SKM-1 treated with dmso at 0.1 percent for 144 hours (cell line): Measurements from ENCODE around the gene ENPP6.
A peak's percentile ranks its signal among the peaks of the same experiment; 100 is the strongest.

Experiments
- DNase-seq: peaks from one replicate; lab custom pipeline; 2025; ENCODE audit not compliant: unreplicated experiment; lab: John Stamatoyannopoulos, UW

The ENPP6 gene

DNA sequence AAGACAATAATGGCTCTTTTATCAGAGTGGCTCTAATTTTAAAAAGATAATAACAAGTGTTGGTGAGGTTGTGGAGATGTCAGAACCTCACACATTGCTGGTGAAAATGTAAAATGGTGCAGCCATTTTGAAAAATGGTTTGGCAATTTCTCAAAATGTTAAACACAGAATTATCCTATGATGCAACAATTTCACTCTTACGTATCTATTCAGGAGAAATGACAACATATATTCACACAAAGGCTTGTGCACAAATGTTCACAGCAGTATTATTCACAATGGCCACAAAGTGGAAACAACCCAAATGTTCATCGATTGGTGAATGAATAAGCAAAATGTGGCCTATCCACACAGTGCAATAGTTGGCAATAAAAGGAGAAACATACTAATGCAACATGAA, 24.7 kb downstream of the ENPP6 start:
- no peak for DNase-seq

DNA sequence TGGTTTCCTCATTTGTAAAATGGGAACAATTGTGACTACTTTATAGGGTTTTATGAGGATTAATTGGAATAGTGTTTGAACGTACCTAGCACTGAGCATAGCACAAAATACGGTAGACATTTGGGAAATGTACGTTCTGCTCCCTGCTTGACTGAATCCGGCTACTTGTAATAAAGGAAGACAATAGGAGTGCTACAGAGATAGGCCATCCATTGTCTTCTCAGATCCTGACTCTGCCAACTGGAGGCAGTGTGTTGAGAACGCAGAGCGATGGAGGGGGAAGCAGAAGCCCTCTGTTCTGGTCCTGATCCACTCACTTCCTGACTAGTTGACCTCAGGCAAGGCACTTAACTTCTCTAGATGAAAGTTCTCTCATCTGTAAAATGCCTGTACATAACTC, 26.4 kb downstream of the ENPP6 start:
- no peak for DNase-seq

DNA sequence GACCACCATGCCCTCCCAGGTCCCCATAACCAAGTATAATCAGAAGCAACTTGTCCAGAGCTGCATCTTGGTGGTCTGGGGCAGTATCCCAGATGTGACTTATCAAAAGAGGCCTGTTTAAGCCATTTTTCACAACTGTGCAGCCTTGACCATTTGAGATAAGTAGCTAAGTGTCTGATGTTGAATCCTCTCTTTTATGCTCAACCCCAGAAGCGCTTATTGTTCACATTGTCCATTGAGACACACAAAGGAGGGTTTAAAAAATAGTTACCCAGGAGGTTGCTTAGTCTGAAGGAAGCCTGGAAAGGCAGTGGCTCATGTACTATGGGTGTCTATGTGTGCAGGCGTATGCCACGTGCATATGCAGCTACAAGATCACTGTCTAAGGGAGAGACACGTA, 27.0 kb downstream of the ENPP6 start:
- no peak for DNase-seq

DNA sequence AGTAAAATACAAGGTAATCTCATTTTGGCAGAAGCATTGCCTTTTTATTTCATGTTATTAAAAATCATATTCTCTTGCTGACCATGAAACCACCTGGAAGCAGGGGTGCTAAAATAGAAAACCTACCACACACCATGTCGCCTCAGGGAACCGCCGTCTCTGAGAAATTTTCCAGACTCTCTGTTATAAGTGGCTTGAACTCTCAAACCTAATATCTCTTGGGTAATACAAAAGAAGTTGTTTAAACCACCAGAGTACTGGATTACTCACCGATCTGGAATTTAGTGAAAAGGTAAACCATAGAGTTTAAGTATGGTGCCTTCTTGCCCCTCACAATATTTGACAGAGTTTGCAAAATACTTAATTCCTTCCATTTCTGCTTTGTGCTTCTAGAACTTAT, 27.7 kb downstream of the ENPP6 start:
- DNase-seq: no peak

DNA sequence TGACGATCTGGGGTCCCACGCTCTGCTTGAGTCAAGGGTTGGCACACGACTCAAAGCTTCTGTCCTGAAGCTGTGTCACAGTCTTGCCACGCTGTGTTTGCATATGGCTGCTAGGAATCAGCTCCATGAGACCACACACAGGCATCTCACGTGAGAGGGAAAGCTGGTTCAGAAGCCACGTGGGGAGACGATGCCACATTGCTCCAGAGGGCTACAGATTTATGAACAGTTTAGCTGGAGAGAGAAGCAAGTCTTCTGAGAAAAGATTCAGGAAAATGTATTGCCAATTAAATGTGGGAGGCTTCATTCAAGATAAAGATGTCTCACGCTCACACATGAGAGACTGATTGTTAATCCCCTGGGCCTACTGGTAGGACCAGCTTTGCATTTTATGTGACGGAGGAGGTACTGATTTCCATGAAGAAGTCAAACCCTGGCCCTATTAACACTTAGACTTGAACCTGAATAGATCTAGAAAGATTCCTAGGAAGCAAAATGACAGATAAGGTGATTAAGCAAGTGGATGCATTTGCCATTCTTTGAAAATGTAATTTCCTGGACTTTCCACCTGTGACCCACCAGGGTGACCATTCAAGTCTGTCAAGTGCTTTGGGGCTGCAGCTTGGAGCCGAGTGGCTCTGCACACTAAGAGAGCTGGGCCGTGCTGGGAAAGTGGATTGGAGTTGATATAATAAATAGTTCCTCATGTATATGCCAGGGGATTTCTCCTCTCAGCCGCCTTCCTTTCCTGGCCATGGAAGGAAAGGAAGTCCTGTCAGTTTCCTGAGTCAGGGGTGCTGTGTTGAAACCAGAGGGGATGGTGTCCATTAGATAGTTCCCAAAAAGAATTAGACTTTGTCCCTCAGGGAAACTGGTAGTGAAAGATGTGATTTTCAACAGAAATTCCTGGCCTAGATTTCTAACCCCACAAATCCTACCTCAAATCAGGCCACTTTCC, 29.0 kb downstream of the ENPP6 start:
- DNase-seq: no peak

DNA sequence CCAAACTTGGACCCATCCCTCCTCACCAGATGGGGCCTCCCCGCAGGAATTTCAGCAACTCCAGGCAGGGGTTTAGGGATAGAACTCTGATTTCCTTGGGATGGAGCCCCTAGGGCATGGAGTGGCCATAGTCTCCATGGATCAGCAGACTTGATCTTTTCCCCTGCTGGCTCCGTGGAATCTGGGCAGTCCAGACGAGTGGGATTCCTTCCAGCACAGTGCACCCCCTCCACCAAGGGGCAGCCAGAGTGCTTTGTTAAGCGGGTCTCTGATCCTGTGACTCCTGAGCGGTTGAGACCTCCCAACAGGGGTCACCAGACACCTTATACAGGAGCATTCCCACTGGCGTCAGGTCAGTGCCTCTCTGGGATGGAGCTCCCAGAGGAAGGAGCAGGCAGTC, 40.4 kb downstream of the ENPP6 start:
- no peak for DNase-seq

DNA sequence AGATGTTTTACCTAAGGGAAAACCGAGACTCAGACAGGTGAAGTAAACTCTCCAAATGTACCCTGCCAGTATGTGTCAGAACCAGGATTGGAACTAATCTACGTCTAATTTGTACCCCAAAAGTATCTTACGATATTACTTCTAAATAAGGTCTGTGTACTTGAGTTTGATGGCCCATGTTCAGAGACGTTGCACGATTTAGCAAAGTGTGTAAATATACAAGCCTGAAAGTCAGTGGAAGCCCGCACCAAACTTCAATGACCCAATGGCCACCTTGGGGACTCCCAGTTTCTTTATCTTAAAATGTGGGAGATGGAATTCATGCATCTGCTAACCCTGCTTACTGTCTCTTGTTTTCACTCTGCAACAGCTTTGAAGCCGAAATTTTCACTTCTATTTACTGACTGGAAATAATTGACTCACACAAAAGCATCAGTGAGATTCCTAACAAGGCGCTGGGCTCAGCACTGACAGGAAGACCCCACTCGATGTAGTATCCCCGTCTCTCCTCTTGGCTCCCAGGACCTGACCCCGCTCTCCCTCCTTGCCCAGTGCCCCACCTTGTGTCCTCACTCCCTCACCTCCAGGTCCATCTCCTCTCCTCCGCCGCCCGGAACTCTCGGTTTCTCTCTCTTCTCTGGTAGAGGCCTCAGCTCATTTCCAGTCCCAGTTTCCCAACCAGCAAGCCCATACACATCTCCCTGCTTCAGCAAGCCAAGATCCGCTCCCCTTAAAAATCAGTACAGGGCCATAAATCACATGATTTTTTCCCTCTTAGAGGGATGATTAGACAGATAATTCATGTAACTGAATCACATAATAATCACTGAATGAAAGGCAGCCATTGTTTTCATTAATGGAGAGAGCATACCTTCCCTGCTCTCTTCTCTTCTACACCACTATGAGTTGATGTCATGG, 42.8 kb downstream of the ENPP6 start:
- no peak for DNase-seq

DNA sequence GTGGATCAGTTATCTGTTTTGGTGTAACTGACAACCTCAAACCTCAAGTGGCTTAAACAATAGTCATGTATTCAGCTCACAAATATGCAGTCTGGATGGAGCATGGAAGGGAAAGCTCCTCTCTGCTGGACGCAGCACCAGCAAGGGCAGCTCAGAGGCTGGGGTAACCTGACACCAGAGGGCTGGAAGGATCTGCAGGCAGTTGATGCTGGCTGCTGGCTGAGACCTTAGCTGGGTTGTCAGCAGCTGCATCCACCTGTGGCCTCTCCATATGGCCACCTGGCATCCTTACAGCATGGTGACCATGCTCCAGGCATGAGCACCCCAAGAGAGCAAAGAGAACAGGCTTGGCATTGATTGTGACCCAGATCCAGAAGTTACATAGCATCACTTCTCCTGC, 46.7 kb downstream of the ENPP6 start:
- DNase-seq: no peak

DNA sequence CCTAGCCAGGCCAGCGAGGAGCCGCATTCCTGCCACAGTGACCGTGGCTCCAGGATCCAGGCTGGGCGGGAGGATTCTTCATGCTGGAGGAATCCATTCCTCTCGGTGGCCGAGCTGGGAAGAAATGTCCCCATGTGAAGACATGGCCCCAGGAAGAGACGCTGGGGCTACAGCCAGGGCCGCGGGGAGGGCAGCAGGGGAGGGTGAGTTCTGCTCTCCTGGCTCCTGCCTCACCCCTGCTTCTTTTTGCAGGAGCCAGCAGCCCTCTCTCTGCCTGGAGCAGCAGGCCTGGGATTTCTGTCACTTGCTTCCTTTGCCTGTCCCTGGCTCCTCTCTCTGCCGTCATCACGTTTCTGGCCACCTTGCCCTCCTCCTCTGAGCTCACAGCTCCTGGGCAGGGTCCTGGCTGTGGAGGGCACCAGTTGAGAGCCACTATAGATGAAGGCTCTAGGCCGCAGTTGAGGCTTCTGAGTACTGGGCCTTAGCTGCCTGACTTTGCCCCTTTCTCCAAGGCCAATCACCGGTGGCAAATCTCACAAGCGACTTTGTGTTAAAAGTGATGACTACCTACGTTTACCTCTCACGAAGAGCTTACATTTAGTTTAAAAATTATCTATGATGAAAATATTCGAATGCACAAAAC, 48.3 kb downstream of the ENPP6 start:
- DNase-seq: no peak

DNA sequence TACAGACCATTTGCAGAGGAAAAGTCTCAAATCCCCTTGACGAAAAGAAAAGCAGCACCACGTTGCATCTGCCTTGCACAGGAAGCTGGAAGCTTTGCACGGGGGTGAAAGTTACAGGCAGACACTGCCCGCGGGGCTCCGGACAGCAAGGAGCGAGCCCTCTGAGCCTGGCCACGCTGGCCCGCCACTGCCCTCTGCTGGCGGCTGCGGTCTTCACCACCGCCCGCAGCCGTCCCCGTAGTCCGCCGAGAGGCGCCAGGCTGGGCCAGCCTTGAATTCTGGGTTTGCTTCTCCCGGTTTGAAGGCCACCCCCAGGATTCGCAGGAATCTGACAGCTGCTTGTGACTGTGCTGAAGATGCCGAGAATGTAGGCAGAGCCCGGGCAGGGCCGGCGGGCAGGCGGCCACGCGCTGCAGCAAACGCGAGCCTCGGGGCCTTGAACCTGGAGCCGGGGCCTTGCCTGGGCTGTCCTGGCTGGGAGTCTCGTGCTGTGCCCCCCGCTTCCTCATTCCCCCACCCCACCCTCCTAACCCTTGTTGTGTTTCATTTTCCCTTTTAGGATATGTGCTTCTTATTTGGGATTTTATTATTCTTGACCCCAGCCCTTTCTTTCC, 49.2 kb downstream of the ENPP6 start:
- DNase-seq: peak; percentile 45

DNA sequence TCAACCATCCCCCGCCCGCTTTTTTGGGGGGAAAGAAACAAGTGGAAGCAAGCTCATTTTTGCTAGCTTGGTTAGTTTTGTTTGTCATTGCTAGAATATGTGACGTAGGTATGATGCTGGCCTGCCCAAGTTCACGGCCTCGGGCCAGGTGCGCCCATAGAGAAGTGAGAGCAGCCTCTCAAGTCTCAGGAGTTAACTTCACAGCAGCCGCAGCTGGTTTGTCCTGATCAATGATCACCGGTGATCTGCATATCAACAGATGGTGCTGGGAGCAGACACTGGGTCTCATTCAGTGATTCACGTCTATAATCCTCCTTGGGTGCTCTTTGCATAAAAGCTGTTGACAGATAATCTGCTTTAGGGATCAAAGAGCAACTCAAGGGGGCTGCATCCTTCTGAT, 50.1 kb downstream of the ENPP6 start:
- no peak for DNase-seq

DNA sequence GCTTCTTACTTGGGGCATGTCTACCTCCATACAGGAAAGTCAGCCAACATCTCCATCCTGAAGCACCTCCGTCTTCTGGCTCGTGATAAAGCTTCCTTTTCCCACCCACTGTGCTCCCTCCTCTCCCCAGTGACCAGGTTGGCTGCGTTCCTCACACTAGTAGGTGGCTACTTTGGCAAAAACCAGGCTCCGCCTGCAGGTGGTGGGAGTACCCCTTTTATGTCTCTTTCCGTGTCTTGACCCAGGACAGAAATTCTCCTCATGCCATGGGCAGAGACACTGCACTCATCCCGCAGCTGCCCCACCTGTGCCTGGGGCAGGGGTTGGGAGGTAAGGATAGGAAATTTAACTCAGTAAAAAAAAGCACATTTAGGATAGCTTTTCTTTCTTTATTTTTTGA, 50.9 kb downstream of the ENPP6 start:
- DNase-seq: no peak

DNA sequence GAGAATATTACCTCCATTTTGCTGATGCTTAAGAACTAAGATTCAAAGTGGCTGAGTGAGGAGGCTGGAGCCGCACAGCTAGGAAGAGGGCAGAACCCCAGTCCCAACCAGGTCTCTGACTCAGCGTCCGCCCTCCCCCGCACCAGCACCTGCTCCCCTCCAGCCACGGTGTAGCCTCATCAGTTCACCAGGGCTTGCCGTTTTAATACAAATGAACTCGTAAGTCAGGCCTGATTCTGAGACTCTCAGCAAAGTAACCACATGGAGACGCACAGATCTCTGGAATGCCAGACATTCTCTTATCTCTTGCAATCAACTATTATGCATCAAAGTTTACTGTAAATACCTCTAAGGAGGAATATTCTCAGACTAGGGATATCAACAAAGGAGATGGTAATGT, 52.4 kb downstream of the ENPP6 start:
- no peak for DNase-seq

DNA sequence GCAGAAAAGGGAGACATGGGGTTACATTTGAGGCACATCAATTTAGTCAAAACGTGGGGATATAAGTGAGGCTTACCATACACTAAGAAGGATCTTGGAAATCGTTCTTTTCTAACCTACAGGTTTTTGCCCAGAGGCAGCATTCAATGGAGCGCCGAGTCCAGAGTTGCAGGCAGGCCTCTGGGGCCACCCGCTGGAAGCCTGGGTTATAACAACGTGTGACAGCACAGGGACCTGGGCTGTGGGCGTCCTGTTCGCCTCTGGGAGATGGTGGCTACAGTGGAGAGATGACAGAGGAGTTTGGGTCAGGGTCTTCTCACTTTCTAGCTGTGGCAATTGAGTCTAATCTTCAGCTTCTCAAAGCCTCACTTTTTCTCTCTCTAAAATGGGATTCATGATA, 53.9 kb downstream of the ENPP6 start:
- DNase-seq: peak; percentile 63

DNA sequence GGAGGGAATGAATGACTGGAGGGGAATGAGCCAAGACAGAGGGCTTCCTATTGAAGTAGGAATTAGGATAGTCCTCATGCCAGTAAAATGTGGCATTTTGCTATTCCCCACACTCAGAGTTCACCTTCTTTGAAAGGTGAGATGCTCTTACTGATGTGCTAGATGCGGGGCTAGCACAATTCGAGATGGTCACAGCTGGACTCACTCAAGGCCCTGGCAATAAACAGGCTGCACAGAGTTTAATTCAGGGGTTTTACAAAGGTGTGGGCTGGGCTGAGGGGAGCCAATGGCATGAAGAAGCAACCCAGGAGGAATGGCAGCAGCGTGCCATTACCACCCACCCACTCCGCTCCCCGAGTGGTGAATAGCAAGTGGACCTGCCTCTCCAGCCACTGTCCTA, 55.1 kb downstream of the ENPP6 start:
- DNase-seq: no peak

DNA sequence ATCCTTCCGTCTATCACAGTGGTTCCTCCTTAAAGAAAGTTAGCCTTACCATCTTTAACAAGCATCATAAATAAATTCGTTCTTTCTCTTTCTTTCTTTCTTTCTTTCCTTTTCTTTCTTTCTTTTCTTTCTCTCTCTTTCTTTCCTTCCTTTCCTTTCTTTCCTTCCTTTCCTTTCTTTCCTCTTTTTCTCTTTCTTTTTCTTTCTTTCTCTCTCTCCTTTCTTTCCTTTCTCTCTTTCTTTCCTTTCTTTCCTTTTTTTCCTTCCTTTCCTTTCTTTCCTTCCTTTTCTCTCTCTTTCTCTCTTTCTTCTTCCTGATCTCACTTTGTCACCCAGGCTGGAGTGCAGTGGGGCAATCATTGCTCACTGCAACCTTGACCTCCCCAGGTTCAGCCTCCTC, 60.4 kb downstream of the ENPP6 start:
- DNase-seq: no peak

DNA sequence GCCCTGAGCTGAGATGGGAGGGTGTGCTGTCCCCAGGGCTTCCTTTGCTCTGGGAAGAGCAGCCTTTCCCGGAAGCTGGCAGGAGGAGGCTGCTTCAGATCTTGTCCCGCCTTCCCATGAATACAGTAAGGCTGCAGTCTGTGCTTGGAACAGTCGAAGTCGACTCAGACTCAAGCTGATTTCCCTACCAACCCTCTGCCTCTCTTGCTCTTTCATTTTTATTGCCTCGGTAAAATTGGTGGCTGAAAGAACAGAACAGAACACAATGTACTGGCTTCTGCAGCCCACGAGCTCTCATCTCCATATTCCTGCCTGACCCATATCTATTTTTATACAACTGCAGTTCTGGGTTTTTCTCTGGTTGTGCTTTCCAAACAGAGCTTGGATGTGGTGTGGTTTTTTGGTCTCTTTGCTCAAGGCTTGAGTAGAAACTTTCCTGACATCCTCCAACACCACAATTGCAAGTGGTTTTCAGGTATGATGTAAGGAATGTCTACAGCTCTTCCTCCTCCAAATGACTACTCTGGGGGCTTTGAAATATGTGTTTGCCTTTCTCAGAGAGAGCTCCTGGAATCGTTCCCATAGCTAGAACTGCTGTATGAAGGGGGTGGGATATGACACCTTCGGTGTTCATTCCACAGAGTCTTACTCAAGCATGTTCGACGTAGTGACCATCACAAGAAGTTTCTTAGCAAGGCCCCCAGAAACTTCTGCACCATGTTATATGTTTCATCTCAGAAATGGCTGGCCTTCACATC, 61.3 kb downstream of the ENPP6 start:
- DNase-seq: no peak

DNA sequence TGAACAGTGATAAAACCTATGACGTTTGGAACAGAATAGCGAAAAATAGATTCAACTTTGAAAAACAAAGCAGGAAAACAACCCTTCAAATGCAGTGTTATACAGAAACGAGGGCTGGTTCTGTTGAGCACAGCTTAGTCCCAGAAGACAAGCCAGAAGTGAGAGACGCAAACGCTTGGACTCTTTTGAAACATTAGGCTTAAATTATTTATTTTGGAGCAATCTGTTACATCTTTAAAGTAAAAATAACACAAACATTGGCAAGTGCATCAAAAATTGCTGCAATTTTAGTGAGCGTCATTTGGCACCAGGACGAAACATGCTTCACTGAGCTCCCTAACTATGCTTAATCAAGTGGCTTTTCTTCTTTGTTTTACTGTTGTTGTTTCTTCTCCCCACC, 63.5 kb downstream of the ENPP6 start:
- no peak for DNase-seq

DNA sequence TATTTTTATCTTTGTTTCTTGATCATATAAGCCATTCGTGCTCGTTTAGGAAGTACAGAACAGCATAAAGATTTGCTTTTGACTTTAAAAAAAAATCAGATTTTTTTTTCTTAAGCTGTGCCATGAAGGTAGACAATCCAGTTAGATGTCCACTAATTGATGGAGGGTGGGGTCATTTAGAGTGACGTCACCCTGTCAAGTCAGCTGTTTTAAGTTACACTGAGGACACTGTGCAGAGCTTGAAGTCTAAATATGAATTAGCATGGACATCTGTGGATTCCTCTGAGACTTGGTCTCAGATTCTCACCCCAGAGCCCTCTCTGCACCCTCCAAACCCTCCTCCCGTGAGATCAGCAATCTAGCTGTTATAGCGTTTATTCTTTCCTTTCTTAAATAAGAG, 63.9 kb downstream of the ENPP6 start:
- DNase-seq: no peak

DNA sequence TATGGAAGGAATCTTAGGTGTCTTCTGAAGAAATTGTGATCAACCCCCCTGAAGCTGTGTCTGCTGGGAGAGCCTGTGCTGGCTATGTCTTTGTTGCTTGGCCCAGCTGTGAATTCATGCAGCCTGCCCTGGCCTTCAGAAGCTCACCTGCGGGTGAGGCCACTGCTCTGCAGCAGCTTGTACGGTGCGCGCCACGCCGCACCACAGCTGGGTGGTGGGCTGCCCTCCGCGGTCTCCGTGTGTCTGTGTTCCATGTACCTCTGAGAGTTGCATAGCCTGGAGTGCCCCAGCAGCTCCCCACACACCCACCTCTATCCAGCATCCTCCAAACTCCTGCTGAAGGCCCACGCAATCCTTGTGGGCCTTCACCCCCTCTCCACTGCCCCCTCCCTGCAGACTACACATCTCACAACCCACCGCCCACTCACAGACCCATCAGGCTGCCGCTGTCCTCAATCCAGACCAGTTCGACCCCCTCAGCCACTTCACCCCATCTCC, 65.6 kb downstream of the ENPP6 start:
- DNase-seq: no peak
